HCT116 (cell line): ENCODE data around the gene KRT77.

ENCODE experiments used
- CEBPB ChIP-seq: IDR thresholded peaks from 2 replicates; pipeline ENCODE4 v1.6.1; 2012; ENCODE audit warnings: low read depth
- CTCF ChIP-seq, 3 experiments: fragments of 200-600 bp in 1 of 3; sonication (generic) in 1 of 3; IDR thresholded peaks in 2 of 3; conservative IDR thresholded peaks in 1 of 3; 2 replicates each; pipeline ENCODE4 v1.5.1; 2012 to 2017; ENCODE audit warnings: low read depth in 2 of 3, low read length in 2 of 3, antibody characterized with exemption in 1 of 3, borderline replicate concordance in 1 of 3, control low read depth in 1 of 3, mild to moderate bottlenecking in 1 of 3, mixed read lengths in 1 of 3, mixed run types in 1 of 3, moderate library complexity in 1 of 3; ENCODE audit not compliant: insufficient read depth in 1 of 3
- ELF1 ChIP-seq: IDR thresholded peaks from 2 replicates; pipeline ENCODE4 v1.6.1; 2012; ENCODE audit warnings: low read depth, borderline replicate concordance
- EZH2 ChIP-seq: fragments of 200-600 bp; sonication (generic); IDR thresholded peaks from 2 replicates; pipeline ENCODE4 v1.6.1; 2017; ENCODE audit warnings: antibody characterized with exemption, mixed run types
- EZH2phosphoT487 ChIP-seq: fragments of 200-600 bp; IDR thresholded peaks from 2 replicates; pipeline ENCODE4 v1.6.1; 2018; ENCODE audit warnings: antibody characterized with exemption, borderline replicate concordance
- POLR2A ChIP-seq: IDR thresholded peaks from 2 replicates; pipeline ENCODE4 v1.7.0; 2011; ENCODE audit warnings: borderline replicate concordance; ENCODE audit not compliant: insufficient read depth, insufficient read length; ENCODE audit errors: extremely low read depth
- POLR2AphosphoS5 ChIP-seq: IDR thresholded peaks from 2 replicates; pipeline ENCODE4 v1.6.1; 2011; ENCODE audit warnings: mild to moderate bottlenecking, low read depth, low read length, moderate library complexity
- RAD21 ChIP-seq: IDR thresholded peaks from 2 replicates; pipeline ENCODE4 v1.6.1; 2012; ENCODE audit warnings: low read depth, mild to moderate bottlenecking
- REST ChIP-seq: IDR thresholded peaks from 2 replicates; pipeline ENCODE4 v1.6.1; 2012; ENCODE audit warnings: low read depth
- SP1 ChIP-seq: IDR thresholded peaks from 2 replicates; pipeline ENCODE4 v1.6.1; 2012; ENCODE audit warnings: low read depth
- TCF7L2 ChIP-seq: IDR thresholded peaks from 2 replicates; pipeline ENCODE4 v1.7.0; 2011; ENCODE audit warnings: borderline replicate concordance, inconsistent platforms; ENCODE audit not compliant: insufficient read depth, insufficient read length; ENCODE audit errors: extremely low read depth
- ZBTB33 ChIP-seq: IDR thresholded peaks from 2 replicates; pipeline ENCODE4 v1.6.1; 2011; ENCODE audit warnings: mild to moderate bottlenecking, low read length, moderate library complexity; ENCODE audit not compliant: insufficient replicate concordance; ENCODE audit errors: extremely low read depth

DNA sequence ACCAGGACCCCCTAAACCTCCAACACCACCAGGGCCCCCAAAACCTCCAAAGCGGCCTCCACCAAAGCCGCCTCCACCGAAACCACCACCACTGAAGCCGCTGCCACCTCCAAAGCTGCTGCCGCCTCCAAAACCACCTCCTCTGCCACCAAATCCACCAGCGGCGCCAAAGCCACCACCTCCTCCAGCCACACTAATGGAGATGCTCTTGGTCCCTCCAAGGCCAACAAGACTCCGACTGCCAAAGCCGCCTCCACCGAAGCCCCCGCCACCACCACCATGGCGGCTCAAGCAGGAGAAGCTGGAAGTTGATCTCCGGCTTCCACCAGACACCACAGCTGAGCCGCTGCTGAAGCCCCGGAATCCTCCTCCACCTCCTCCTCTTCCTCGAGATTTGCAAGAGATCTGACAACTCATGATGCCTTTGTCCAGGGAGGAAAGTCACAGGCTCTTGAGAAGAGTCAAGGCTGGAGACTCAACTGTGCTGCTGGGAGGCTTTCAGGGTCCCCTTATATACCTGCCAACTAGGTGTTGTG lies 51.5 kb downstream of the KRT77 start, which contains the start of gene KRT2:
- TF ChIP-seq CTCF (IDR thresholded peaks at IDR 0.05 in 2 of 3, conservative IDR thresholded peaks at IDR 0.05 in 1 of 3; ENCODE audit: borderline replicate concordance in 1 of 3, insufficient read depth in 1 of 3, low read depth in 2 of 3, low read length in 2 of 3) (no peak), POLR2A (no peak), POLR2AphosphoS5 (no peak), REST (no peak), CEBPB (no peak), EZH2 (no peak), ZBTB33 (no peak), SP1 (no peak), RAD21 (no peak), EZH2phosphoT487 (no peak), TCF7L2 (no peak), ELF1 (no peak)
